Suprapubic skin (tissue), 4 donors: ENCODE data around the gene UTS2.

Experiments
- CTCF ChIP-seq, 2 donors: fragments of 200-600 bp in 1 of 2; fragments of 450-650 bp in 1 of 2; sonication (generic) in 1 of 2; IDR thresholded peaks; one replicate each; pipeline ENCODE4 v1.5.1; 2016 to 2019; ENCODE audit warnings: antibody characterized with exemption in 2 of 2, mild to moderate bottlenecking in 1 of 2, moderate library complexity in 1 of 2
- EP300 ChIP-seq: sonication (generic); formaldehyde crosslinking; IDR thresholded peaks from one replicate; pipeline ENCODE4 v1.6.1; 2017; ENCODE audit warnings: antibody characterized with exemption
- POLR2A ChIP-seq, 2 donors: fragments of 450-650 bp; IDR thresholded peaks; one replicate each; pipeline ENCODE4 v1.6.1; 2017; ENCODE audit warnings: antibody characterized with exemption in 2 of 2, mild to moderate bottlenecking in 2 of 2, moderate library complexity in 2 of 2
- POLR2AphosphoS5 ChIP-seq, 3 donors: sonication (generic); formaldehyde crosslinking; IDR thresholded peaks; one replicate each; pipeline ENCODE4 v1.6.1; 2017; ENCODE audit warnings: antibody characterized with exemption in 3 of 3

- TF ChIP-seq CTCF (IDR thresholded peaks at IDR 0.05) (no peak), POLR2A (IDR thresholded peaks at IDR 0.05) (no peak), POLR2AphosphoS5 (IDR thresholded peaks at IDR 0.05) (no peak), EP300 (no peak)
These were observed 9.6 kb upstream of the UTS2 start for GRCh38 chr1:7862211-7863060.
